HFF-Myc (cell line): ENCODE data around the gene GNMT.
A peak's percentile ranks its signal among the peaks of the same experiment; 100 is the strongest.

Source experiments
- DNase-seq: peaks from one replicate; pipeline ENCODE4 v3.0.0-alpha.2; 2011; ENCODE audit warnings: low read depth; ENCODE audit errors: extremely low read depth
- H3K4me3 ChIP-seq: replicated peaks from 2 replicates; pipeline ENCODE4 v1.5.1; 2011; ENCODE audit warnings: low read depth, mild to moderate bottlenecking, control low read depth, low read length
- CTCF ChIP-seq: IDR thresholded peaks from 2 replicates; pipeline ENCODE4 v1.5.1; 2012; ENCODE audit warnings: mild to moderate bottlenecking, low read depth, low read length, control low read depth; ENCODE audit errors: missing control alignments

Gene GNMT

GRCh38 chr6:42923666-42924065 is 36.9 kb upstream of the GNMT start:
- DNase-seq = no peak
- H3K4me3 ChIP-seq = no peak overlapping the region
- no peak for TF ChIP-seq CTCF

- no peak for DNase-seq
- no peak for TF ChIP-seq CTCF
- H3K4me3 ChIP-seq = no peak overlapping the region
Observed at GRCh38 chr6:42925248-42925857, 35.2 kb upstream of the GNMT start.

DNA sequence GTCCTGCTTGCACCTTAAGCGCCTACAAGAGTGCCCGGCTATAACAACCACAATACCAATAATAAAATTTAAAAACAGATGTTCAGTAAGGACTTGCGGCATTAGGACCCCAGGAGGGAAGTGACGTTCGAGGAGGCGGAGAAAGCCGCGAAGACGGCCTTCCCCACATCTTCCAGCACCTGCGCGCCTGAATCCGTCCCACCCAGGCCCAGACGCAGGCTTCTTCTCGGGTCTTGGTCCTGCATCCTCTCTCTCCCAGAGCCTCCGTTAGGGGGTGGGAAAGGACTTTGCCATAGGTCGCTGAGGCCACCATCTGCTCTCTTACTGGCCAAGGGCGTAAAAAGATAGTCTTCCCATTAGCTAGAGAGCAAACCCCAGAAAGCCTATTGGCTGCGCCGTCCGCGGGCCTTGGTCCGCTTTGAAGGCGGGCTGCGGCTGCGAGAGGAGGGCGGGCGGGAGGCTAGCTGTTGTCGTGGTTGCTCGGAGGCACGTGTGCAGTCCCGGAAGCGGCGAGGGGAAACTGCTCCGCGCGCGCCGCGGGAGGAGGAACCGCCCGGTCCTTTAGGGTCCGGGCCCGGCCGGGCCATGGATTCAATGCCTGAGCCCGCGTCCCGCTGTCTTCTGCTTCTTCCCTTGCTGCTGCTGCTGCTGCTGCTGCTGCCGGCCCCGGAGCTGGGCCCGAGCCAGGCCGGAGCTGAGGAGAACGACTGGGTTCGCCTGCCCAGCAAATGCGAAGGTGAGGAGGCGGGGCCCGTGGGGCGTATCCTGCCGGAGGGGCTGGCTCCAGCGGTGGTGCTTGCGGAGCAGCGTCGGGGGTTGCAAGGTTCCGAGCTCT is 31.4 kb upstream of the GNMT start, which contains the start of gene CNPY3:
Gene CNPY3 (plus strand): TSS at position 495 of the 835 bp plus-strand sequence. CDS start 91 bp downstream, at position 586.
- H3K4me3 ChIP-seq = peak within 1 kb of the TSS; percentile 77
- DNase-seq = peak; percentile 98
- TF ChIP-seq CTCF = no peak

GRCh38 chr6:42929821-42930360 is 30.7 kb upstream of the GNMT start:
- peak; percentile 32 for DNase-seq
- peak overlapping the region; percentile 77 for H3K4me3 ChIP-seq
- no peak for TF ChIP-seq CTCF

DNA sequence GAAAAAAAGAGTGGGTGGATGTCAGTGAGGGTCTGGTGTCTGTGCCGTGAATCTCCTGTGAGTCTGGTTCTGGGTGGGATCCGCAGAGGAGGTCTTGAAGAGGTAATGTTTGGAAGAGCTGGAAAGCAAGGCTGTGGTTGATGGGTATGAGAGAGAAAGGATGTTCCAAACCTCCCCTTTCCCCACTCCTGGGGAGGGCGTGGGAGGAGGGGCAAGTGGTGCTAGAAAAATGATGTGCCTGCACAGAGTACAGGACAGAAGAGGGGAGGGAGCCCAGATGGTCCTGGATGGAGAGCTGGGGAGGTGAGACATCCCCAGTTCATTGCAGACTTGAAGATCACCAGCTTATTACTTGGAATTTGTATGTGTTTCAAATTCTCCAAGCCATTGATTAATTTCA is 28.1 kb upstream of the GNMT start:
- TF ChIP-seq CTCF = no peak
- no peak for DNase-seq
- H3K4me3 ChIP-seq = no peak overlapping the region

DNA sequence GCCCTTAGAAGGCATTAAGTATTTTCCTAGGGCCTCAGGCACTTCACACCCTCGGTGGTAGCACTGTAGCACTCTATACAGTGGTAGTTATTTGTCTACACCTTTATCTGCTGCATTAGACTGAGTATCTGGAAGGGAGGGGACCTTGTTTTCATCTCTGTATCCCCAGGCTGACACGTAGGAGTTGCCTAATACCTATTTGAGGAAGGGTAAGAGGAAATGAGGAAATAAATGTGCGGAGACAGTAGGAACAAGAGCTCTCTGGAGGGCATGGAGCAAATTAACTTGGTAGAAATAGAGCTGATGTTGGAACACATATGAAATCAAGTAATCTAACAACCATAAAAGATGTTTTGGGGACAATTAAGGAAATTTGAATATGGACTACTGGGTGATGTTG is 27.3 kb upstream of the GNMT start:
- H3K4me3 ChIP-seq = no peak overlapping the region
- TF ChIP-seq CTCF = no peak
- no peak for DNase-seq
